K562 (cell line): ENCODE data around the gene ADORA1. TPM values are rescaled to one million over a fixed set of nuclear protein-coding genes. Genes with fewer than 3 reads are reported as not detected.

Experiments
- ATAC-seq: fragments of 200-7000 bp; cut with Tn5 transposase; 3 replicates; pipeline ENCODE4 v1.9.1; 2020; ENCODE audit warnings: moderate library complexity
- BruUV-seq: library from RNA; stranded (reverse); fragments of 400-500 nt; replicated peaks from 2 replicates; lab custom pipeline; 2021; lab: Mats Ljungman, UMichigan
- CTCF ChIA-PET: fragments of 300-600 bp; formaldehyde crosslinking; extraction: SDS; loops from one replicate; lab custom pipeline; 2021; ENCODE audit warnings: low intra/inter-chr PET ratio; lab: Yijun Ruan, JAX
- POLR2A ChIA-PET: fragments of 300-600, 350-650 bp; sonication (Branson Sonifier 250); formaldehyde crosslinking; extraction: SDS; loops from one replicate; lab custom pipeline; 2021; ENCODE audit warnings: antibody characterized with exemption, inconsistent platforms; lab: Yijun Ruan, JAX
- DNase-seq, 4 experiments: peaks; one replicate each; pipeline versions ENCODE4 v3.0.0 to v3.0.0-alpha.2; 2011 to 2018; ENCODE audit warnings: low spot score in 3 of 4, mixed read lengths in 3 of 4; ENCODE audit errors: extremely low read depth in 1 of 4
- FAIRE-seq: peaks from 2 replicates; lab custom pipeline; 2011; peaks lifted over from hg19 to GRCh38; lab: Jason Lieb, UNC
- H2AFZ ChIP-seq: 2 replicates; pipeline ENCODE4 v1.6.0; 2011; ENCODE audit warnings: low read depth, low read length, control low read depth, inconsistent platforms
- H3K27ac ChIP-seq: fragments of 200-600 bp; 3 replicates; pipeline ENCODE4 v1.8.0; 2011; ENCODE audit warnings: low read depth, mild to moderate bottlenecking, control low read depth, inconsistent platforms, low read length, moderate library complexity, mixed read lengths; ENCODE audit errors: extremely low read depth
- H3K27me3 ChIP-seq, 2 experiments: fragments of 300-600 bp in 1 of 2; 2 replicates in 1 of 2; 3 replicates in 1 of 2; pipeline versions ENCODE4 v1.6.0 to v1.8.0; 2011; ENCODE audit warnings: inconsistent platforms in 2 of 2, low read length in 2 of 2, mild to moderate bottlenecking in 1 of 2, mixed read lengths in 1 of 2, moderate library complexity in 1 of 2; ENCODE audit not compliant: control insufficient read depth in 2 of 2, insufficient read depth in 2 of 2
- H3K36me3 ChIP-seq: fragments of 300-600 bp; 3 replicates; pipeline ENCODE4 v1.8.0; 2011; ENCODE audit warnings: mild to moderate bottlenecking, low read length, inconsistent platforms; ENCODE audit not compliant: control insufficient read depth, insufficient read depth
- H3K4me1 ChIP-seq, 2 experiments: fragments of 200-600 bp in 1 of 2; replicated peaks in 1 of 2; 2 replicates in 1 of 2; 3 replicates in 1 of 2; pipeline versions ENCODE4 v1.5.1 to v1.8.0; 2011; ENCODE audit warnings: inconsistent platforms in 2 of 2, low read length in 2 of 2, mild to moderate bottlenecking in 1 of 2, mixed read lengths in 1 of 2, moderate library complexity in 1 of 2; ENCODE audit not compliant: control insufficient read depth in 2 of 2, insufficient read depth in 2 of 2
- H3K4me2 ChIP-seq: 2 replicates; pipeline ENCODE4 v1.6.1; 2011; ENCODE audit warnings: low read length, control low read depth, inconsistent platforms, mixed read lengths; ENCODE audit not compliant: insufficient read depth
- H3K4me3 ChIP-seq: fragments of 200-600 bp; sonication (generic), shearing (Covaris generic); 2 replicates; pipeline ENCODE4 v1.5.1; 2016; ENCODE audit warnings: control low read depth, inconsistent platforms
- H3K79me2 ChIP-seq: fragments of 200-600 bp; 3 replicates; pipeline ENCODE4 v1.8.0; 2011; ENCODE audit warnings: low read length, inconsistent platforms; ENCODE audit not compliant: control insufficient read depth, insufficient read depth
- H3K9ac ChIP-seq, 2 experiments: 2 replicates each; pipeline versions ENCODE4 v1.6.0 to v1.6.1; 2011; ENCODE audit warnings: low read depth in 2 of 2, low read length in 2 of 2, control low read depth in 1 of 2, inconsistent platforms in 1 of 2, mild to moderate bottlenecking in 1 of 2, mixed read lengths in 1 of 2; ENCODE audit not compliant: insufficient read depth in 1 of 2
- H3K9me1 ChIP-seq: one replicate; pipeline ENCODE4 v1.6.0; 2011; ENCODE audit warnings: inconsistent platforms, mild to moderate bottlenecking, low read length, moderate library complexity; ENCODE audit not compliant: control insufficient read depth, insufficient read depth
- H3K9me3 ChIP-seq: replicated peaks from 2 replicates; pipeline ENCODE4 v1.5.1; 2011; ENCODE audit warnings: low read depth, low read length, inconsistent platforms; ENCODE audit not compliant: control insufficient read depth, insufficient read depth
- H4K20me1 ChIP-seq: replicated peaks from 2 replicates; pipeline ENCODE4 v1.6.1; 2011; ENCODE audit warnings: low read length, inconsistent platforms, mixed read lengths; ENCODE audit not compliant: control insufficient read depth, insufficient read depth
- RAD21 ChIP-seq, 2 experiments: fragments of 250-450 bp in 1 of 2; fragments of 450-650 bp in 1 of 2; sonication (Bioruptor Pico) in 1 of 2; formaldehyde crosslinking in 1 of 2; IDR thresholded peaks in 1 of 2; conservative IDR thresholded peaks in 1 of 2; 2 replicates each; pipeline versions ENCODE4 v1.4.0 to v1.8.0; 2020 to 2022; ENCODE audit warnings: mild to moderate bottlenecking in 2 of 2, moderate library complexity in 1 of 2
- RBM17 ChIP-seq: fragments of 200-400 bp; formaldehyde crosslinking; IDR thresholded peaks from 2 replicates; pipeline ENCODE4 v1.6.1; 2017; ENCODE audit warnings: low read depth, mild to moderate bottlenecking, low read length, borderline replicate concordance
- ZKSCAN3 ChIP-seq: fragments of 250-450 bp; sonication (Bioruptor Pico); IDR thresholded peaks from 2 replicates; pipeline ENCODE4 v1.4.0; 2020
- WGBS: fragments of 100-300 bp; shearing (Covaris generic); methylation state at CpG from one replicate; pipeline ENCODE4 v1.1.6; 2016; ENCODE audit warnings: low coverage, mixed read lengths; ENCODE audit not compliant: insufficient coverage; ENCODE audit errors: missing lambda C conversion rate; 5-methylcytosine and 5-hydroxymethylcytosine counted together
- in situ Hi-C: fragments of 300-500 bp; cut with MboI; formaldehyde crosslinking; loops from 4 replicates; pipeline ENCODE4 v1.15.0; 2018; ENCODE audit warnings: inconsistent platforms, mixed read lengths
- intact Hi-C: fragments of 100-400 bp; cut with micrococcal nuclease; formaldehyde crosslinking; loops from 2 replicates; pipeline ENCODE4 v1.14.2; 2022
- polyA plus RNA-seq, 8 experiments: library from polyadenylated mRNA; depleted of rRNA in 4 of 8; stranded (reverse) in 5 of 8; unstranded in 3 of 8; fragments of >200 nt; fragmentation: Nextera tagmentation in 2 of 8; fragmentation: Illumina TruSeq in 1 of 8; extraction: Ambion mirVana in 2 of 8; extraction: Trizol in 1 of 8; gene quantifications; 2 replicates each; pipeline versions ENCODE4 v1.2.1 to v1.2.3, GENCODE V29; 2011 to 2014; ENCODE audit warnings: inconsistent platforms in 1 of 8, missing spikeins in 1 of 8
- total RNA-seq, 7 experiments: library from RNA; depleted of rRNA in 6 of 7; stranded (reverse); fragments of >200 nt in 6 of 7; fragmentation: Illumina TruSeq in 2 of 7; extraction: Trizol in 2 of 7; gene quantifications; 2 replicates each; pipeline versions ENCODE4 v1.2.1 to v1.2.3, GENCODE V29; 2011 to 2021; ENCODE audit warnings: low replicate concordance in 1 of 7
- TF ChIP-seq, protein P1 (sequence below), 3 experiments: IDR thresholded peaks in 2 of 3; conservative IDR thresholded peaks in 1 of 3; 2 replicates each; pipeline ENCODE4 v1.5.1; 2011 to 2012; ENCODE audit warnings: low read length in 3 of 3, mild to moderate bottlenecking in 3 of 3, control low read depth in 2 of 3, improper control_type of control experiment in 1 of 3, inconsistent platforms in 1 of 3, low read depth in 1 of 3, mixed read lengths in 1 of 3, moderate library complexity in 1 of 3; ENCODE audit not compliant: insufficient read depth in 2 of 3
- TF ChIP-seq, protein P2 (sequence below): IDR thresholded peaks from 2 replicates; pipeline ENCODE4 v1.6.1; 2011; ENCODE audit warnings: borderline replicate concordance, low read depth, mild to moderate bottlenecking, moderate library complexity, low read length; ENCODE audit not compliant: insufficient read depth, poor library complexity, severe bottlenecking

ADORA1 gene
- total and polyA plus RNA-seq, 9 of the 15 experiments (the other 6 are each of a cell fraction or from before 2014, with no cell fraction given): not detected

DNA sequence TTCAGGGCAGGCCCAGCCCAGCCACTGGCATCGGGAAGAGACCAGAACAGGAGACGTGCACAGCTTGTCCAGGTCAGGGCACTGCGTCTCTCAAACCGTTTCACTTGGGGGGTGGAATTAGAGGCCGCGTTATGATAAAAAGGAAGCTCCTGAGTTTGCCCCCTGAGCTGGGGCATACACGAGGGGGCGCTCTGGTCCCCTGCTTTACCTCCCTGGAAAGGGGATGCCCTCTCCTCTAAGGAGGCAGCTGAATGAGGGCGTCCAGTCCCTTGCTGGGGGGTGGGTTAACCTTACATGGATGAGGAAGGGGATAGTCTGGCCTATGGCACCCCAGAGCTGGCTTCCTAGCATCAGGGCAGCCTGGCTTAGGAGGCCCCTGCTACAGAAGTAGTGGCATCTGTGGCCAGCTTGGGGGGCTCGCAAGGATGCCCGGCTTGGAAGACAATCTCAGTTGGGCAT is 44.0 kb upstream of the ADORA1 start:
- CTCF ChIA-PET: interaction anchor here (0.6 to 0.7 kb wide), 2 partner anchors 133 to 517 kb away, joined by 3 to 5 read pairs; no protein-coding TSS in a partner anchor
- ATAC-seq: peak; percentile 41
- H3K27ac ChIP-seq: no peak overlapping the region
- intact Hi-C loops (no loop called here), in situ Hi-C loops (no loop called here)
- peak; percentile 28 to 49 (median 45) for DNase-seq
- no peak overlapping the region for H3K4me2 ChIP-seq
- no peaks in the 10 kb centered on the region for H3K36me3 ChIP-seq
- 8% methylated on average over 11 of the region's 11 CpGs for WGBS
- H3K4me3 ChIP-seq: no peak overlapping the region
- no peaks in the 10 kb centered on the region for H3K9me3 ChIP-seq
- TF ChIP-seq, protein P1, sequence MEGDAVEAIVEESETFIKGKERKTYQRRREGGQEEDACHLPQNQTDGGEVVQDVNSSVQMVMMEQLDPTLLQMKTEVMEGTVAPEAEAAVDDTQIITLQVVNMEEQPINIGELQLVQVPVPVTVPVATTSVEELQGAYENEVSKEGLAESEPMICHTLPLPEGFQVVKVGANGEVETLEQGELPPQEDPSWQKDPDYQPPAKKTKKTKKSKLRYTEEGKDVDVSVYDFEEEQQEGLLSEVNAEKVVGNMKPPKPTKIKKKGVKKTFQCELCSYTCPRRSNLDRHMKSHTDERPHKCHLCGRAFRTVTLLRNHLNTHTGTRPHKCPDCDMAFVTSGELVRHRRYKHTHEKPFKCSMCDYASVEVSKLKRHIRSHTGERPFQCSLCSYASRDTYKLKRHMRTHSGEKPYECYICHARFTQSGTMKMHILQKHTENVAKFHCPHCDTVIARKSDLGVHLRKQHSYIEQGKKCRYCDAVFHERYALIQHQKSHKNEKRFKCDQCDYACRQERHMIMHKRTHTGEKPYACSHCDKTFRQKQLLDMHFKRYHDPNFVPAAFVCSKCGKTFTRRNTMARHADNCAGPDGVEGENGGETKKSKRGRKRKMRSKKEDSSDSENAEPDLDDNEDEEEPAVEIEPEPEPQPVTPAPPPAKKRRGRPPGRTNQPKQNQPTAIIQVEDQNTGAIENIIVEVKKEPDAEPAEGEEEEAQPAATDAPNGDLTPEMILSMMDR (IDR thresholded peaks at IDR 0.05 in 2 of 3, conservative IDR thresholded peaks at IDR 0.05 in 1 of 3; ENCODE audit: insufficient read depth in 2 of 3, low read depth in 1 of 3, low read length in 3 of 3): peak; percentile 51 to 64 (median 54); a peak in 5 of 6 replicates
- TF ChIP-seq RAD21 (CRISPR knock-in tag; conservative IDR thresholded peaks at IDR 0.05 in 1 of 2, IDR thresholded peaks at IDR 0.05 in 1 of 2) (peak in 1 of 2 experiments; percentile 38; a peak in 2 of 4 replicates), RBM17 (no peak), ZKSCAN3 (CRISPR knock-in tag) (no peak)
- TF ChIP-seq, protein P2, sequence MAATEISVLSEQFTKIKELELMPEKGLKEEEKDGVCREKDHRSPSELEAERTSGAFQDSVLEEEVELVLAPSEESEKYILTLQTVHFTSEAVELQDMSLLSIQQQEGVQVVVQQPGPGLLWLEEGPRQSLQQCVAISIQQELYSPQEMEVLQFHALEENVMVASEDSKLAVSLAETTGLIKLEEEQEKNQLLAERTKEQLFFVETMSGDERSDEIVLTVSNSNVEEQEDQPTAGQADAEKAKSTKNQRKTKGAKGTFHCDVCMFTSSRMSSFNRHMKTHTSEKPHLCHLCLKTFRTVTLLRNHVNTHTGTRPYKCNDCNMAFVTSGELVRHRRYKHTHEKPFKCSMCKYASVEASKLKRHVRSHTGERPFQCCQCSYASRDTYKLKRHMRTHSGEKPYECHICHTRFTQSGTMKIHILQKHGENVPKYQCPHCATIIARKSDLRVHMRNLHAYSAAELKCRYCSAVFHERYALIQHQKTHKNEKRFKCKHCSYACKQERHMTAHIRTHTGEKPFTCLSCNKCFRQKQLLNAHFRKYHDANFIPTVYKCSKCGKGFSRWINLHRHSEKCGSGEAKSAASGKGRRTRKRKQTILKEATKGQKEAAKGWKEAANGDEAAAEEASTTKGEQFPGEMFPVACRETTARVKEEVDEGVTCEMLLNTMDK: peak; percentile 20
- no peaks in the 10 kb centered on the region for H3K9me1 ChIP-seq
- peaks cover 35 to 63% of the 10 kb centered on the region in 2 experiments for H3K27me3 ChIP-seq
- peak; percentile 56 for FAIRE-seq
- H3K79me2 ChIP-seq: no peaks in the 10 kb centered on the region
- peaks cover 0 to 12% of the 10 kb centered on the region in 2 experiments; a peak in 3 of 5 replicates for H3K4me1 ChIP-seq
- POLR2A ChIA-PET: interaction anchor here (0.8 to 1.1 kb wide), 2 partner anchors 29 to 186 kb away, joined by 3 to 7 read pairs; no protein-coding TSS in a partner anchor
- H3K9ac ChIP-seq: no peak overlapping the region
- H4K20me1 ChIP-seq: peaks cover 13% of the 10 kb centered on the region
- no peak overlapping the region for H2AFZ ChIP-seq
- no TSS peak for BruUV-seq
